ENCODE data around the gene WIPF1.
A peak's percentile ranks its signal among the peaks of the same experiment; 100 is the strongest.

WIPF1 gene

DNA sequence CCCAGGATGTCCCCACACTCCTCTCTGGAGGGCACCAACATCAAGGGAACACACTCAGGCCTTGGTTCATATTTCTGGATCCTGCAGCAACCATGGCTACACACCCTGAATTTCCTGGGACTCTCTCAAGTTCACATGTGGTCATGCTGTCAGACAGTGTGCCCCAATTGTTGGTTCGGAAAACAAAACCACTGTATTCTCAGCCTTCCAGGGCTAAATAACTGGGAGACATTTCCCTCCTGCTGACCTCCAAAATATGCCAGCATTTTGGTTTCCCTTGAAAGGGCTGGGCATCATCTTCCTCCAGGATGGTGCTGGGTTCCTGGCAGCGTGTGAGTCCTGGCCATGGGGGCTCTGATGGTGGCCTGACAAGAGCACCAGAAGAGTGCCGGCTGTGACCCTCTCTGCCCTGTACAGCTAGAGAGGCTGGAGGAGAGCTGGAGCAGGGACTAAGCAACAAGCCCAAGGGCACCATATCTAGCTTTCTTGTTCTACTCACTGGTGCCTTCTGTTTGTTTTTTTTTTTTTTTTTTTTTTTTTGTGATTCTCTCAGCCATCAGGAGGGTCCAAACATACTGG lies 37.5 kb upstream of the WIPF1 start:
- no peak overlapping the region for H3K4me3 ChIP-seq (ENCODE audit: low read length)
- DNase-seq (ENCODE audit: low read depth), result peak; percentile 23
- no peak for TF ChIP-seq CTCF (conservative IDR thresholded peaks at IDR 0.05; ENCODE audit: low read length)

DNA sequence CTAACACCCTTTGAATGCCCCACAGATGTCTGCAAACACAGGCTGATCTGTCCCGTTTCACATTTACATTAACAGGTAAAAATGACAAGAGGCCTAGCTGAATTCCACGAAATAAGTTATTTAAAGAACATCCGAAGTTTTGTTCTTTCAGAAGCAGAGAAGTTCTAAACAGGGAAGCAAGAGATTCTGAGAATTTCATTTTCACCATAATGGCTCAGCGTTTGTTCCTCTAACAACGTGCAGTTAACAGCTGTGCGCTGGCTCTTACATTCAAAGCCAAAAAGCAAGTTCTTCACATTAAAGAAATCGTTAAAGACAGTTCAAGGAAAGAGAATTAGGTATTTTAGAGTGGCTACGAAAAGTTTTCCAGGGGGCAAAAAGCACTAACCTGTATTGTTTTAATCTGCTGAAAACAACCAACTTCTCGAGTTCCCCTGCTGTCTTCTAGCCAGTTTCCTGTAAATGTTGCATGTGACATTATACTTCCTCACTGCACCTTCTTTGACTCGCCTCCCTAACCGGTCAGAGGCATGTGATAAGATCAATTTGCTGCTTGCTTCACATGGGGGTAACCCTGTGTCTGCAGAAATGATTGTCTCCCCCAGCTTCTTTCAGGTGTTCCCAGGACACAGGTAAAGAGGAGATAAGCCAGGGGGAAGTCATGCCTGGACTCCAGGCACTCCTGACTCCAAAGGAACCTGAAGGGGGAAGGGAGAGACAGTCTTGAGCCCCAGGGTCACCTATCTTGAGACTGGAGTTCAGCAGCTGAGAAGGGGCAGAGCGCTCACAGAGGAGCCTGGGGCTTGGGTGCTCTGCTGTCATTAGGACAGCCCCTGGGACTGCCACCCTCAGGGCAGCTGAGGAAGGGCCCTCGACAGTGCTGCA lies 36.8 kb upstream of the WIPF1 start:
- peak; percentile 22 for DNase-seq (ENCODE audit: low read depth)
- no peak overlapping the region for H3K4me3 ChIP-seq (ENCODE audit: low read length)
- no peak for TF ChIP-seq CTCF (conservative IDR thresholded peaks at IDR 0.05; ENCODE audit: low read length)

DNA sequence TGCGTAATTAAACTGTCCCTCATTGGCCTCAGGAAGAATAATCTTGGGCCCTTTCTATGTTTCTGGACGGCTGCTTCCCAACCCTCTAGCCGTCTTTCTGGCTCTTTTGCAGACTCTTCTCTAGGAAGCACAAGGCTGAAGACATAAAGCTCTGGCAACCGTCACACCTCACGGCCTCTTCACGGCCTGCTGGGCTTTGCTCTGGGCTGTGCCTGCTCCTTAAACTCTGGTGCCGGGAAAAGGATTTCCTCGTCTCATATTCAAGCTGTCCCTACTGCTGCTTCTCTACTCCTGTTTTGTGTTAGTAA lies 36.0 kb upstream of the WIPF1 start:
- TF ChIP-seq CTCF (conservative IDR thresholded peaks at IDR 0.05; ENCODE audit: low read length), result no peak
- H3K4me3 ChIP-seq (ENCODE audit: low read length), result peak overlapping the region; percentile 2; the same call in 1 of the 2 replicates
- peak; percentile 38 for DNase-seq (ENCODE audit: low read depth)

DNA sequence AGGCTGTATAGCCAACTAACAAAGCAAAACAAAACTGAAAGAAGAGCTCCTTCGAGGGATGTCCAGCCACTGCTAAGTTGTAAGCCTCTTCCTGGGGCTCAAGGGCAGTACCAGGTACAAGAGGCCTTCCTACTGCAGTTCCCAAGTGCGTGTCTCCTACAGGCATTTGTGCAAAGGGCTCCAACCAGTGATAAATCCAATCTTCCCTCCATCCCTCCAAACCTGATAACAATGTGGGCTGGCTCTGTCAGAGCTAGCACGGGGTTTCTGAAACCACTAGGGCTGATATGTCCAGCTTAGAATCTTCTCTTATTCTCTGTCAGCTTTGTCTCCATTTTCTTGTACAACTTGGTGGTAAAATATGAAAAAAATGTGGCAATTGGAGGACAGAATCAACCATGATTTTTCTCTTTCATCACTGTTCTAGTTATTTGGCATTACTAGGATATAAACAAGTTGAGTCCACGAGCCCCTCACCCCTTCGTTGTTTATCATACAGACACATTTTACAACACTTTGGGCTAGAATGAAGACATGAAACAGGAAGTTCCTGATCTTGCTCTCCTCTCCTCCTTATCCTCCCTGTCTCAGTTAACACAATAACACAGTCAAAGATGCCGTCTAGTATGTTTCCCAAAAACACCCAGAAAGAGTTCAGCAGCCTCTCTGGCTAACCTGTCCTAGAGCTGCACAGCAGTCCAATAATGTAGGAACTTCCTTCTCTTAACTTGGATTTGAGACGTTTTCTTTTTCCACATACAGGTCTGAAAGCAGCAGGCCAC lies 35.4 kb upstream of the WIPF1 start:
- TF ChIP-seq CTCF (conservative IDR thresholded peaks at IDR 0.05; ENCODE audit: low read length), result peak; percentile 6; the same call in 1 of the 2 replicates
- peak overlapping the region; percentile 1 for H3K4me3 ChIP-seq (ENCODE audit: low read length)
- DNase-seq (ENCODE audit: low read depth), result peak; percentile 51

DNA sequence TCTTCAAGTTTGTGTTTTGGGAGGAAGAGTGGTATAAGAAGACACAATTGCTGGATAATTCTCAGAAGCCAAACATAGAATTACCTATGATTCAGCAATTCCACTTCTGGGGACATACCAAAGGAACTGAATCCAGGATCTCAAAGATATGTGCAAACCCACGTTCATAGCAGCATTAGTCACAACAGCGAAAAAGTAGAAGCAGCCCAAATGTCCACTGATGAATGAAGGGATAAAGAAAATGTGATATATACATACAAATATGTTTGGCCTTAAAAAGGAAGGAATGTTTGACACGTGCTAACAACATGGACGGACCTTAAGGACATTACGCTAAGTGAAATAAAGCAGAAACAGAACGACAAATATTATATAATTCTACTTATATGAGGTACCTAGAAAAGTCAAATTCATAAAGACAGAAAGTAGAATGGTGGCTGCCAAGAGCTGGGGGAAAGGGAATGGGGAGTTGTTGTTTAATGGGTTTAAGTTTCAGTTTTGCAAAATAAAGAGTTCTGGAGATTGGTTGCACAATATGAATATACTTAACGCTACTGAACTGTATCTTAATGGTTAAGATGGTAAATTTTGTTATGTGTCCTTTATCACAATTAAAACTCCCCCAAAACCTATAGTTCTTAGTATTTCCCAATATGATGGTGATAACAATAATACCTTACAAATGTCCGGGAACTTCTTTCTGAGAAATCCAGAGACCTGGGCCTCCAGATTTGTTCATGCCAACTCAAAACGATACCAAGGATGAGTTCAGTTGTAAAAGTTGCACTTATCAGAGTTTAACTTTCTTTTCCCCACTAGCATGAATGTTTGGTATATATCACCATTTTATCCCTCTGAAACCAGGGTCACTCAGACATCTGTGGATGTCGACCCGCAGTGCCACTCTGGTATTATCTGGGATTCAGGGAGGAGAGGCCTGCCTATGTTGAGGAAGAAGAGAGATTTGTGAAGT lies 33.7 kb upstream of the WIPF1 start:
- no peak overlapping the region for H3K4me3 ChIP-seq (ENCODE audit: low read length)
- DNase-seq (ENCODE audit: low read depth), result peak; percentile 92
- TF ChIP-seq CTCF (conservative IDR thresholded peaks at IDR 0.05; ENCODE audit: low read length), result no peak

DNA sequence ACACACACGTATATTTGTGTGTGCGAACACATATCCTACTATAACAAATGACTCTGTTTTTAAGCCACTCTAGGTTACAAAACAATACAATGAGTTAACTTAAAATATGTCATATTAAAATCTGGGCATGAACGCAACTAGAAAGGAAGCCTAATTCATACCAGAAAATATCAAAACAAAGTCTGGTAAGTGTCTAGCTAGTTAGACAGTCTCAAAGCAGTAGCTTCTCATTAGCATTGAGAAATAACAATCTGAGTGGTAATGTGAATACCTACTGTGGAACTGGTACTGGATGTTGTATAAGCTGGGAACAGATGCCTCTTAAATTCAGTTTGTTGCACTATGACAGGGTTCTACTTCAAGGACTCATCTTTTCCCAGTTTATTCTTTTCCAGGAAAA lies 32.5 kb upstream of the WIPF1 start:
- DNase-seq (ENCODE audit: low read depth), result peak; percentile 70
- no peak for TF ChIP-seq CTCF (conservative IDR thresholded peaks at IDR 0.05; ENCODE audit: low read length)

More for the DNA sequence above, 32.5 kb upstream of the WIPF1 start:
- no peak overlapping the region for H3K4me3 ChIP-seq (ENCODE audit: low read length)

Data from AG10803 (cell line).